VCaP (cell line): ENCODE data around the gene RASGEF1B.
"Not testable (repeated sequence)": the region's sequence is repeated elsewhere in the genome, so short reads cannot be mapped to it uniquely, and the experiment has no call there.

Source experiments
- H3K27ac ChIP-seq: fragments of 450-650 bp; 2 replicates; pipeline ENCODE4 v1.5.1; 2017
- TF ChIP-seq, protein P1 (sequence below): fragments of 450-650 bp; conservative IDR thresholded peaks from 2 replicates; pipeline ENCODE4 v1.5.1; 2017; ENCODE audit warnings: mild to moderate bottlenecking, moderate library complexity

Gene RASGEF1B

DNA sequence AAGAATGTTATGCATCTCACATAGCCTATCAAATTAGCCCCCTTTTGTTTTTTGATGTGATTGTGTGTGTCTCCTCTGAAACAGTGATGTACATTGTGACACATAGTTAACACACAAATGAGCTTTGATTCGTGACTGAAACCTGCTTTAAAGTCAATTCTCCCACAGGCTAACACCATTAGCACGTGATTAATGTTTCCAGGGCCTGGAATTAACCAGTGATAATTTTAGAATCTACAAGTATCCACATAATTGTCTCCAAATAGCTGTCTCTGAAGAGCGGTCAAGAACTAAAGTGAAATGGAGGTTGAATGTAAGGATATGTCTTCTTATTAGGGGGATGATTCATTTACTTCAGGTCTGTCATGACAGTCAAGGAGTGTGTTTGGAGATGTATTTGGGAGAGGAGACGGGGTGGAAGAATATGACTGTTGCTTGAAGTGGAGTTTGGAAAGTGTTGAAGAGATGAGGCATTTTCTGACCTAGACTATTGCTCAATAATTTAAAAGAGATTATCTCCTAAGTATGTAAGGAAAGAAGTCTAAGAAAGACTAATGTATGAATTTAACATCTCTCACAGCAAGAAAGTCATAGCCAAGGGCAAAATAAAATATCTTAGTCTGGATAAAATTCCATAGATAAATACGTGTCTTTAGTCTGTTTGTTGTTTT, 13.7 kb upstream of the RASGEF1B start:
- H3K27ac ChIP-seq, result no peak overlapping the region
- TF ChIP-seq, protein P1, sequence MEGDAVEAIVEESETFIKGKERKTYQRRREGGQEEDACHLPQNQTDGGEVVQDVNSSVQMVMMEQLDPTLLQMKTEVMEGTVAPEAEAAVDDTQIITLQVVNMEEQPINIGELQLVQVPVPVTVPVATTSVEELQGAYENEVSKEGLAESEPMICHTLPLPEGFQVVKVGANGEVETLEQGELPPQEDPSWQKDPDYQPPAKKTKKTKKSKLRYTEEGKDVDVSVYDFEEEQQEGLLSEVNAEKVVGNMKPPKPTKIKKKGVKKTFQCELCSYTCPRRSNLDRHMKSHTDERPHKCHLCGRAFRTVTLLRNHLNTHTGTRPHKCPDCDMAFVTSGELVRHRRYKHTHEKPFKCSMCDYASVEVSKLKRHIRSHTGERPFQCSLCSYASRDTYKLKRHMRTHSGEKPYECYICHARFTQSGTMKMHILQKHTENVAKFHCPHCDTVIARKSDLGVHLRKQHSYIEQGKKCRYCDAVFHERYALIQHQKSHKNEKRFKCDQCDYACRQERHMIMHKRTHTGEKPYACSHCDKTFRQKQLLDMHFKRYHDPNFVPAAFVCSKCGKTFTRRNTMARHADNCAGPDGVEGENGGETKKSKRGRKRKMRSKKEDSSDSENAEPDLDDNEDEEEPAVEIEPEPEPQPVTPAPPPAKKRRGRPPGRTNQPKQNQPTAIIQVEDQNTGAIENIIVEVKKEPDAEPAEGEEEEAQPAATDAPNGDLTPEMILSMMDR, result no peak

DNA sequence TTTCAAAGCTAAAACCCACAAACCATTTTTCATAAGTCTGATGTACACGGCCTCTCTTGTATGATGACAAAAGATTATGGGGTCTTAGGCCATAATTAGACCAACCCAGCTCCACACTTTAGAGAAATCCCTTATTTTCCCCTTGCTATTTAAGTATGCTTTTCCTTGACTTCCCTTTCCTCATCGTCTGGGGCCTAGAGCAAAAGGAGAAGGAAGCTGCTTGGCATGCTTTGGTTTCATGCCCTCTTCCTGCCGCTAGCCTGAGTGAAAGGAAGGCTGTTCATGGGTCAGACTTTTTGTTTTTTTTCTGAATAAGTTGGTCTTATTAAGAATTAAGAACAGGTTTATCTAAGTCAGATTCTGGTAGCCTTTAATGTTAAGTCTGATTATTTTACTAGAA, 10.6 kb upstream of the RASGEF1B start:
- TF ChIP-seq, protein P1, result no peak
- H3K27ac ChIP-seq, result no peak overlapping the region

DNA sequence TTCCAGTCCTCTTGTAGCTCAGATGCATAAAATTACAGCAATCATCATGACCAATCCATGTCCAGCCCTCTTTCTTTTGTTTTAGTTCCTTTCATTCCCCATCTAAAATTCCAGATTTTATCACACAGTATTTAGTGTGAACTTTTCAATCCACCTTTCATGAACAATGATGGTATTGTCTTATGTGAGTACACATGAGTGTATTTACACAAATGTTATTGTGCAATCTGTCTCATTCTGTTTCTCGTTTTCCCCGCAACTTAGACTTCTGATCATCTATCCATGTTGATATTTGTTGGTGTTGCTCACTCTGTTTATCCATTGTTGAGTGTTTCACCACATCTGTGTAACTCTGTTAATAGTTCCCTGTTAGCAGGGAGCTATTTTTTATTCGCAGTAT, 9.4 kb upstream of the RASGEF1B start:
- TF ChIP-seq, protein P1, result no peak
- H3K27ac ChIP-seq, result no peak overlapping the region

DNA sequence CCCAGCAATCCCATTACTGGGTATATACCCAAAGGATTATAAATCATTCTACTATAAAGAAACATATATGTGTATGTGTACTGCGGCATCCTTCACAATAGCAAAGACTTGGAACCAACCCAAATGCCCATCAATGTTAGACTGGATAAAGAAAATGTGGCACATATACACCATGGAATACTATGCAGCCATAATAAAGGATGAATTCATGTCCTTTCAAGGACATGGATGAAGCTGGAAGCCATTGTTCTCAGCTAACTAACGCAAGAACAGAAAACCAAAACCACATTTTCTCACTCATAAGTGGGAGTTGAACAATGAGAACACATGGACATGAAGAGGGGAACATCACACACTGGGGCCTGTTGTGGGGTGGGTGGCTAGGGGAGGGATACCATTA, 7.9 kb upstream of the RASGEF1B start:
- not testable (repeated sequence) for H3K27ac ChIP-seq

DNA sequence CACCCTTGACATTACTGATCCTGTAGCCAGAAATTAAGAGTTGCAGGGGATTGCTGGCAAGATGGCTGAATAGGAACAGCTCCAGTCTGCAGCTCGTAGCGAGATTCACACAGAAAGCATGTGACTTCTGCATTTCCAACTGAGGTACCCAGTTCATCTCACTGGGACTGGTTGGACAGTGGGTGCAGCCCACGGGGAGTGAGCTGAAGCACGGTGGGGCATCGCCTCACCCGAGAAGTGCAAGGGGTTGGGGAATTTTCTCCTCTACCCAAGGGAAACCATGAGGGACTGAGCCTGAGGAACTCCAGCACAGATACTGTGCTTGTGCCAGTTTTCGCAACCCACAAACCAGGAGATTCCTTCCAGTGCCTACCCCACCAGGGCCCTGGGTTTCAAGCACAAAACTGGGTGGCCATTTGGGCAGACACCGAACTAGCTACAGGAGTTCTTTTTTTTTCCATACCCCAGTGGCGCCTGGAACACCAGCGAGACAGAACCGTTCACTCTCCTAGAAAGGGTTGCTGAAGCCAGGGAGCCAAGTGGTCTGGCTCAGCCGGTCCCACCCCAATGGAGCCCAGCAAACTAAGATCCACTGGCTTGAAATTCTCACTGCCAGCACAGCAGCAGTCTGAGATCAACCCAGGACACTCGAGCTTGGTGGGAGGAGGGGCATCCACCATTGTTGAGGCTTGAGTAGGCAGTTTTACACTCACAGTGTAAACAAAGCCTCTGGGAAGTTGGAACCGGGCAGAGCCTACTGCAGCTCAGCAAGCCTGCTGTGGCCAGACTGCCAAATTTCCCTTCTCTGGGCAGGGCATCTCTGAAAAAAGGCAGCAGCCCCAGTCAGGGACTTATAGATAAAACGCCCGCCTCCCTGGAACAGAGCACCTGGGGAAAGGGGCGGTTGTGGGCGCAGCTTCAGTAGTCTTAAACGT, 1.9 kb upstream of the RASGEF1B start:
- H3K27ac ChIP-seq, result peak overlapping the region; percentile 86

DNA sequence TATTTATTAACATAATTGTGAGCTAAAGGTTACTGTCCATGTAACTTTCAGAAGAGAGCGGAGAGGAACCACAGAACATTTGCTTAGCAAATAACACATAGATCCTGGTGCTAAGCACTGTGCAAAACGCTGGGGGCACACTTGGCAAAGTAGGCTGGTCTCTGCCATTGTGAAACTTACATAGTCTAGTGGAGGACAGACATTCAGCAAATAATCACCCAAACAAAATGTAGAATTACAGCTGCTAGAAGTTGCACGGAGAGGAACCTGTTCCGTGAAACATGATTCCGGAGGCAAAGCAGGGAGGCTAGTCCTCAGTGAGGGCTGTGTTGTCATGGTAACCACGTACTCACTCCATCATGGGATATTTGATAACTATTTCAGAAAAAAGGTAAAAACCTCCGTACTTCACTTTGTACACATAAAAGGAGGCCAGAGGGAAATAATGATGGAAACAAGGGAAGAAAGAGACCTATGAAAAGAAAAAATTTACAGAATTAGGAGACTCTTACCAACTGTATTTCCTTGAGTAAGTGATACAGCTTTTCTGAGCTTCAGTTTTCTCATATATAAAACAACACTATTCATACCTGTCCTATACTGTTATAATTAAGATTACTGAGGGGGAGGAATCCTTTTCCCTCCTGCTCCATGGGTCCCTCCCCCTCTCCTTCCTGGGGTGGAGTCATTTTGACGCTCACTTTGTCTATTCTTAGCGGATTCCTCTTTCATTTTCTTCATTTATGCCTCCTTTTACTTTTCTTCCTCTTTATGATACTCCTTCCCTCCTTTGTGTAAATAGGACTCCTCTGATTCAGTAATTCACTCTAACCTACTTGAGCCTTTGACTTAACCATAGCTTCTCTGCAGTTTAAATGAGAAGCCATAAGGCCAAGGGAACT, 825 bp upstream of the RASGEF1B start:
- TF ChIP-seq, protein P1, result peak; percentile 68
- peak overlapping the region; percentile 86 for H3K27ac ChIP-seq

DNA sequence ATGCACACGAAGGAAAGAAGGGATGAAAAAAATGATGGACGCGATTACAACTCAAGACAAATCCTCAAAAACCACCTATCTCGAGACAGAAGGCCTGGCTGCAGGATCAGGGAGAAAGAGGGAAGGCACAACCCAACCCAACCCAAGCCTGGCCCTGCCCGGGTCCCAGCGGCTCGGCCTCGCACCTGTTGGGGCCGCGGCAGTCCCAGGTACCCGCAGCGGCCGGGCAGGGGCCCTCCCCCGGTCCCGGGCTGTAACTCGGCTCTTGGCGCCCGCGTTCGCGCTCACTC, 464 bp downstream of the RASGEF1B start:
- TF ChIP-seq, protein P1, result no peak
- H3K27ac ChIP-seq, result peak overlapping the region; percentile 86

DNA sequence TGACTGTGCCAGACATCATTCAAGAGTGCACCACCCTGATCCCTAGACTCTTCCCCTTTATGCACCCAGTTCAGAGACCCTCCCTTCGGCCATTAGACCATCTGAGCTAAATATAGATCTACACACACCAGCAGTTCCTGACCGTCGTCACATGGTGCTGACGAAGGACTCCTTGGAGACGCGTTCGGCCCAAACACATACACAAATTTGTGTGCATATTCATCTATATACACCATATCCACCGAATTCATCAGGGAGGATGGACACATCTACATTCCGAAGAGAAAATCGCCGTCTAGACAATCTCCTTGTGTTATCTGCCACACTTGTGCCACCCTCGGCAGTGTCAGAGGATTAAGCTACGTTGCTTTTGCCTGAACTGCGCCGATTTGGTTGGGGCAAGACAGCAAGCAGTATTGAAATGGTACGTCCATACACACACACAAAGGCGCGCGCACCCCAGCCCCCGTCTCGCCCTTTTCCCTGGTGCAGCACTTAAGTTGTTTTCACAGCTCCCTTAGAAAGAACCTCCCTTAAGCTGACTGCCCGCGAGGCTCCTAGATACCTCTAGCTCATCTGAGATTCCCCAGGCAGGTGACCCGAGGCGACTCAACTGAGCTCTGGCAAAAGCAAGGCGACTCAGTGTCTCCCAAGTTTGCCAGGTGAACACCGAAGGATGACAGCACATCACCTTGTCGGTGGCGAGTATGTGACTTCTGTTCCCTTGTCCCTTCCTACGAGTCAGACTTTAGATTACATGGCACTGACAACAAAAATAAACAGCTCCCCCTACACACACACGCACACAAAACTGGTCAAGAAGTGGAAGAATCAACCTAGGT, 1.0 kb downstream of the RASGEF1B start:
- TF ChIP-seq, protein P1, result no peak
- H3K27ac ChIP-seq, result peak overlapping the region; percentile 86
